GM12878 (cell line): Measurements from ENCODE around the gene MRPS5. TPM values are rescaled to one million over a fixed set of nuclear protein-coding genes. Genes with fewer than 3 reads are reported as not detected.

Source experiments
- CEBPZ ChIP-seq: fragments of 150-350 bp; IDR thresholded peaks from 2 replicates; pipeline ENCODE4 v1.6.1; 2016; ENCODE audit warnings: low read depth, low read length
- CUX1 ChIP-seq: IDR thresholded peaks from 2 replicates; pipeline ENCODE4 v1.6.1; 2012; ENCODE audit warnings: improper control_type of control experiment, low read depth, low read length; ENCODE audit not compliant: insufficient replicate concordance
- HDAC6 ChIP-seq: fragments of 200-600 bp; sonication (generic); IDR thresholded peaks from one replicate; pipeline ENCODE4 v1.8.0; 2017; ENCODE audit warnings: antibody characterized with exemption; ENCODE audit not compliant: unreplicated experiment
- IKZF2 ChIP-seq, 2 experiments: fragments of 450-650 bp; IDR thresholded peaks; 2 replicates each; pipeline ENCODE4 v1.6.1; 2017; ENCODE audit warnings: mild to moderate bottlenecking in 2 of 2, moderate library complexity in 2 of 2
- KAT2A ChIP-seq: conservative IDR thresholded peaks from 2 replicates; pipeline ENCODE4 v1.6.1; 2011; ENCODE audit warnings: low read depth, low read length; ENCODE audit not compliant: control insufficient read depth
- KDM1A ChIP-seq: fragments of 200-600 bp; sonication (generic); IDR thresholded peaks from 2 replicates; pipeline ENCODE4 v1.6.1; 2016; ENCODE audit warnings: borderline replicate concordance
- NR2C2 ChIP-seq: IDR thresholded peaks from 2 replicates; pipeline ENCODE4 v1.6.1; 2011; ENCODE audit warnings: borderline replicate concordance, low read depth; ENCODE audit not compliant: control insufficient read depth, insufficient read length
- RAD21 ChIP-seq: IDR thresholded peaks from 2 replicates; pipeline ENCODE4 v1.6.1; 2011; ENCODE audit warnings: mild to moderate bottlenecking, low read depth, low read length, moderate library complexity; ENCODE audit not compliant: insufficient read depth
- SP1 ChIP-seq: IDR thresholded peaks from one replicate; pipeline ENCODE4 v1.6.1; 2011; ENCODE audit warnings: low read depth, low read length
- TCF3 ChIP-seq: IDR thresholded peaks from 2 replicates; pipeline ENCODE4 v1.6.1; 2012; ENCODE audit warnings: low read depth, mild to moderate bottlenecking, low read length, borderline replicate concordance; ENCODE audit not compliant: insufficient read depth
- ZBTB4 ChIP-seq: fragments of 450-650 bp; formaldehyde crosslinking; IDR thresholded peaks from 2 replicates; pipeline ENCODE4 v1.4.0; 2022; ENCODE audit warnings: mild to moderate bottlenecking, moderate library complexity
- ZSCAN29 ChIP-seq: fragments of 450-650 bp; IDR thresholded peaks from 2 replicates; pipeline ENCODE4 v1.6.1; 2017; ENCODE audit warnings: mild to moderate bottlenecking, moderate library complexity
- polyA plus RNA-seq, 11 experiments: library from polyadenylated mRNA; depleted of rRNA in 4 of 11; unstranded in 6 of 11; stranded (reverse) in 5 of 11; fragments of >200 nt; fragmentation: Nextera tagmentation in 4 of 11; fragmentation: Illumina TruSeq in 1 of 11; extraction: Ambion mirVana in 4 of 11; extraction: Trizol in 1 of 11; gene quantifications; 1 replicate in 1 of 11; 2 replicates in 10 of 11; pipeline versions ENCODE4 v1.2.1 to v1.2.3, GENCODE V29; 2011 to 2016; ENCODE audit warnings: inconsistent platforms in 2 of 11, missing spikeins in 2 of 11, low read depth in 1 of 11
- total RNA-seq, 4 experiments: library from RNA; depleted of rRNA in 3 of 4; stranded (reverse); fragments of >200 nt in 3 of 4; fragmentation: Illumina TruSeq in 1 of 4; extraction: Trizol in 1 of 4; gene quantifications; 2 replicates each; pipeline versions ENCODE4 v1.2.1 to v1.2.3, GENCODE V29; 2013 to 2021
- TF ChIP-seq, protein P1 (sequence below): IDR thresholded peaks from 2 replicates; pipeline ENCODE4 v1.6.1; 2011; ENCODE audit warnings: low read depth, mild to moderate bottlenecking, low read length, moderate library complexity, borderline replicate concordance; ENCODE audit errors: extremely low read depth
- TF ChIP-seq, protein P2 (sequence below): IDR thresholded peaks from 2 replicates; pipeline ENCODE4 v1.6.1; 2011; ENCODE audit warnings: mild to moderate bottlenecking, low read depth, low read length, moderate library complexity; ENCODE audit not compliant: insufficient replicate concordance

Gene MRPS5
- total and polyA plus RNA-seq, 10 of the 15 experiments (the other 5 are each of a cell fraction or from before 2014, with no cell fraction given), result 54.8 to 93.0 (median 76.3) TPM

DNA sequence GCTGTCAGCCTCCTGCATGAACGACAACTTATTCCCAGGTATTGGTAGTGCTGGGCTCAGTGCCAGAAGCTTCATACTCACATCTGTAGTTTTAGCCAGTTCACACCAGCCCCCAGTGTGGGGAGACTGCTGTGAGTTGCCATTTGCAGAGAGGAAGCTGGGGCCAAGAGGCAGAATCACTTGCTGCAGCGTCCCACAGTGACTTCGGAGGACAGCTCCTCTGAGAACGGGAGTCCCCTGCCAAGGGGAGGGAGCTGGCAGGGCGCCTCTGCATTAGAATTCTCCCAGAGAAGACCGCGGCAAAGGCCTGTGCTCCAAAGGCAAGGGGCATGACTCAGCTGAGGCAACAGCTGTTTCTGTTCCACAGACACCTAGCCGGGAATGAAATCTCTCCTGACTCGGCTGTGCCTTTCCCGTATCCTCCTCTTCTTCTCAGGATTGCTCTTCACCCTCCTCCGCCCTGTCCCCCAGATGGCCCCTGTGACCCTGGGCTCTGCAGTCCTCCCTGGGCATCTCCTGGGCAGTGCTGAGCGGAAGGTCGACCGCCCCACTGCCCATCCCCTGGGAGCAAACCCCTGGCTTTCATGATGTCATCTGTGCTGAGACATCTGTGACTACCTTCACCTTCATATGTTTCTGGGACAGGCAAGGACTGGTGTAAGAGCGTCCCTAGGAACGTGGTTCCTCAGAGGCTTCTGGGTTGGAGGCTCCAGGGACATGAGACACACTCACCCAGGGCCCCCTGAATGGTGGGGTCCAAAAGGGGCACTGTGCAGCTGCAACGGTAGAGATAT lies 78.1 kb downstream of the MRPS5 start (continued):
- TF ChIP-seq ZBTB4 (CRISPR knock-in tag), result no peak
- TF ChIP-seq NR2C2, result no peak
- TF ChIP-seq RAD21, result no peak
- TF ChIP-seq KDM1A, result no peak
- TF ChIP-seq SP1, result no peak
- TF ChIP-seq IKZF2 (IDR thresholded peaks at IDR 0.05), result peak; percentile 26 to 43; a peak in 2 of 4 replicates
- no peak for TF ChIP-seq CEBPZ
- TF ChIP-seq CUX1, result peak; percentile 86
- TF ChIP-seq, protein P1, sequence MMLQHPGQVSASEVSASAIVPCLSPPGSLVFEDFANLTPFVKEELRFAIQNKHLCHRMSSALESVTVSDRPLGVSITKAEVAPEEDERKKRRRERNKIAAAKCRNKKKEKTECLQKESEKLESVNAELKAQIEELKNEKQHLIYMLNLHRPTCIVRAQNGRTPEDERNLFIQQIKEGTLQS, result no peak
- TF ChIP-seq, protein P2, sequence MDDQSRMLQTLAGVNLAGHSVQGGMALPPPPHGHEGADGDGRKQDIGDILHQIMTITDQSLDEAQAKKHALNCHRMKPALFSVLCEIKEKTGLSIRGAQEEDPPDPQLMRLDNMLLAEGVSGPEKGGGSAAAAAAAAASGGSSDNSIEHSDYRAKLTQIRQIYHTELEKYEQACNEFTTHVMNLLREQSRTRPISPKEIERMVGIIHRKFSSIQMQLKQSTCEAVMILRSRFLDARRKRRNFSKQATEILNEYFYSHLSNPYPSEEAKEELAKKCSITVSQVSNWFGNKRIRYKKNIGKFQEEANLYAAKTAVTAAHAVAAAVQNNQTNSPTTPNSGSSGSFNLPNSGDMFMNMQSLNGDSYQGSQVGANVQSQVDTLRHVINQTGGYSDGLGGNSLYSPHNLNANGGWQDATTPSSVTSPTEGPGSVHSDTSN, result no peak
- no peak for TF ChIP-seq ZSCAN29
- no peak for TF ChIP-seq HDAC6
- TF ChIP-seq KAT2A, result no peak
- TF ChIP-seq TCF3, result 0 out of 2 replicates have a peak, but pooled peaks have one; percentile 18
